H1 (cell line): ENCODE measurements around the gene IL36G. TPM values are rescaled to one million over a fixed set of nuclear protein-coding genes. Genes with fewer than 3 reads are reported as not detected.
"Not testable (repeated sequence)": the region's sequence is repeated elsewhere in the genome, so short reads cannot be mapped to it uniquely, and the experiment has no call there.

Experiments
- CTCF ChIA-PET: fragments of 300-600 bp; sonication (Branson Sonifier 250); formaldehyde crosslinking; loops from one replicate; lab custom pipeline; 2021; ENCODE audit not compliant: partially characterized antibody; lab: Charles Lee
- POLR2A ChIA-PET: fragments of 300-600 bp; sonication (Branson Sonifier 250); formaldehyde crosslinking; loops from one replicate; lab custom pipeline; 2021; ENCODE audit warnings: inconsistent platforms; ENCODE audit not compliant: partially characterized antibody; lab: Charles Lee
- DNase-seq, 2 experiments: peaks; one replicate each; pipeline versions ENCODE4 v3.0.0 to v3.0.0-alpha.2; 2010 to 2022; ENCODE audit warnings: low spot score in 2 of 2, low read depth in 1 of 2, mixed read lengths in 1 of 2
- FAIRE-seq: peaks from 2 replicates; lab custom pipeline; 2011; peaks lifted over from hg19 to GRCh38; lab: Jason Lieb, UNC
- H2AFZ ChIP-seq: 2 replicates; pipeline ENCODE4 v1.8.1; 2012; ENCODE audit warnings: low read length, inconsistent platforms
- H2AK5ac ChIP-seq: 2 replicates; pipeline ENCODE4 v1.6.1; 2013; ENCODE audit warnings: low read depth, low read length
- H2BK120ac ChIP-seq: replicated peaks from 2 replicates; pipeline ENCODE3; 2013; ENCODE audit warnings: low read depth, low read length, inconsistent platforms
- H2BK12ac ChIP-seq: 2 replicates; pipeline ENCODE4 v1.6.1; 2013; ENCODE audit warnings: low read depth, low read length
- H2BK15ac ChIP-seq: 2 replicates; pipeline ENCODE4 v1.6.1; 2013; ENCODE audit warnings: low read length
- H2BK20ac ChIP-seq: 2 replicates; pipeline ENCODE4 v1.6.1; 2013; ENCODE audit warnings: low read length
- H2BK5ac ChIP-seq: 2 replicates; pipeline ENCODE4 v1.6.1; 2013; ENCODE audit warnings: low read depth, low read length
- H3K14ac ChIP-seq: 2 replicates; pipeline ENCODE4 v1.6.1; 2013; ENCODE audit warnings: inconsistent platforms; ENCODE audit not compliant: insufficient read length
- H3K18ac ChIP-seq: 2 replicates; pipeline ENCODE4 v1.6.1; 2013; ENCODE audit warnings: low read length; ENCODE audit errors: extremely low read depth
- H3K23ac ChIP-seq: 2 replicates; pipeline ENCODE4 v1.6.1; 2013; ENCODE audit warnings: inconsistent platforms; ENCODE audit not compliant: insufficient read length
- H3K23me2 ChIP-seq: 2 replicates; pipeline ENCODE4 v1.6.1; 2013; ENCODE audit warnings: low read depth, low read length
- H3K27ac ChIP-seq: 2 replicates; pipeline ENCODE4 v1.6.1; 2011; ENCODE audit warnings: low read depth, low read length, inconsistent platforms
- H3K27me3 ChIP-seq, 4 experiments: replicated peaks in 1 of 4; 1 replicate in 1 of 4; 2 replicates in 3 of 4; pipeline versions ENCODE4 v1.6.1 to v1.8.1; 2011 to 2013; ENCODE audit warnings: low read length in 3 of 4, mild to moderate bottlenecking in 3 of 4, inconsistent platforms in 2 of 4, mixed read lengths in 2 of 4, moderate library complexity in 1 of 4; ENCODE audit not compliant: control insufficient read depth in 3 of 4, insufficient read depth in 3 of 4; ENCODE audit errors: extremely low read depth in 1 of 4
- H3K36me3 ChIP-seq, 4 experiments: 2 replicates each; pipeline versions ENCODE4 v1.6.1 to v1.8.1; 2011 to 2013; ENCODE audit warnings: mild to moderate bottlenecking in 4 of 4, low read length in 3 of 4, moderate library complexity in 2 of 4, control low read depth in 1 of 4, inconsistent platforms in 1 of 4; ENCODE audit not compliant: insufficient read depth in 4 of 4, control insufficient read depth in 2 of 4
- H3K4ac ChIP-seq: replicated peaks from 2 replicates; pipeline ENCODE3; 2013; ENCODE audit warnings: low read length, low read depth, mixed read lengths, inconsistent platforms; ENCODE audit not compliant: insufficient read length
- H3K4me1 ChIP-seq, 4 experiments: replicated peaks in 1 of 4; 1 replicate in 1 of 4; 2 replicates in 3 of 4; pipeline versions ENCODE4 v1.6.1 to v1.8.1; 2011 to 2013; ENCODE audit warnings: low read length in 3 of 4, inconsistent platforms in 2 of 4, mixed read lengths in 1 of 4; ENCODE audit not compliant: insufficient read depth in 4 of 4, control insufficient read depth in 3 of 4
- H3K4me2 ChIP-seq, 2 experiments: 2 replicates each; pipeline versions ENCODE4 v1.6.1 to v1.8.1; 2011 to 2013; ENCODE audit warnings: low read depth in 2 of 2, low read length in 2 of 2, control low read depth in 1 of 2, inconsistent platforms in 1 of 2, mild to moderate bottlenecking in 1 of 2; ENCODE audit not compliant: insufficient read depth in 1 of 2
- H3K4me3 ChIP-seq, 4 experiments: fragments of 200-600, 300-600 bp in 1 of 4; sonication (generic), shearing (Covaris generic), sonication (Bioruptor Twin) in 1 of 4; 2 replicates each; pipeline versions ENCODE4 v1.5.1 to v1.8.1; 2011 to 2016; ENCODE audit warnings: low read length in 4 of 4, low read depth in 3 of 4, control low read depth in 2 of 4, inconsistent platforms in 2 of 4, mild to moderate bottlenecking in 2 of 4, mixed read lengths in 1 of 4, moderate library complexity in 1 of 4; ENCODE audit not compliant: insufficient read depth in 2 of 4; ENCODE audit errors: extremely low read depth in 1 of 4
- H3K56ac ChIP-seq: replicated peaks from 2 replicates; pipeline ENCODE3; 2013; ENCODE audit warnings: low read depth, mild to moderate bottlenecking, mixed read lengths, low read length, inconsistent platforms; ENCODE audit not compliant: insufficient read length
- H3K79me1 ChIP-seq: 2 replicates; pipeline ENCODE4 v1.6.1; 2013; ENCODE audit warnings: low read depth, low read length, control low read depth
- H3K79me2 ChIP-seq, 2 experiments: 2 replicates each; pipeline versions ENCODE4 v1.6.1 to v1.8.1; 2012 to 2013; ENCODE audit warnings: low read length in 2 of 2, mild to moderate bottlenecking in 2 of 2, inconsistent platforms in 1 of 2; ENCODE audit not compliant: insufficient read depth in 2 of 2, control insufficient read depth in 1 of 2
- H3K9ac ChIP-seq, 4 experiments: replicated peaks in 1 of 4; 1 replicate in 1 of 4; 2 replicates in 3 of 4; pipeline versions ENCODE4 v1.6.1 to v1.8.1; 2011 to 2013; ENCODE audit warnings: low read depth in 3 of 4, low read length in 3 of 4, control low read depth in 2 of 4, mild to moderate bottlenecking in 2 of 4, moderate library complexity in 2 of 4, inconsistent platforms in 1 of 4; ENCODE audit errors: extremely low read depth in 1 of 4
- H3K9me3 ChIP-seq, 2 experiments: 2 replicates each; pipeline versions ENCODE4 v1.6.1 to v1.8.1; 2012 to 2013; ENCODE audit warnings: mild to moderate bottlenecking in 2 of 2, moderate library complexity in 2 of 2, control low read depth in 1 of 2, inconsistent platforms in 1 of 2, low read depth in 1 of 2, low read length in 1 of 2, mixed read lengths in 1 of 2; ENCODE audit not compliant: insufficient read depth in 2 of 2
- H4K20me1 ChIP-seq, 2 experiments: replicated peaks in 1 of 2; 2 replicates each; pipeline versions ENCODE3 to v1.8.1; 2011 to 2013; ENCODE audit warnings: inconsistent platforms in 2 of 2, low read length in 2 of 2, mild to moderate bottlenecking in 1 of 2; ENCODE audit not compliant: insufficient read depth in 2 of 2, control insufficient read depth in 1 of 2
- H4K5ac ChIP-seq: 2 replicates; pipeline ENCODE4 v1.6.1; 2013; ENCODE audit warnings: low read length, low read depth, mixed read lengths, inconsistent platforms; ENCODE audit not compliant: insufficient read length
- H4K8ac ChIP-seq: 2 replicates; pipeline ENCODE4 v1.8.0; 2013; ENCODE audit warnings: mild to moderate bottlenecking, moderate library complexity, low read length, inconsistent platforms; ENCODE audit not compliant: insufficient read depth; ENCODE audit errors: extremely low read depth
- H4K91ac ChIP-seq: replicated peaks from 2 replicates; pipeline ENCODE3; 2013; ENCODE audit warnings: low read length, mixed read lengths, inconsistent platforms; ENCODE audit not compliant: insufficient read length
- WGBS, 2 experiments: shearing (Covaris generic) in 1 of 2; methylation state at CpG; one replicate each; pipeline versions ENCODE4 v1.1.6 to v1.1.7; 2013 to 2015; ENCODE audit warnings: low lambda C conversion rate in 2 of 2, mixed read lengths in 2 of 2, inconsistent platforms in 1 of 2, low coverage in 1 of 2, missing lambda C conversion rate in 1 of 2; ENCODE audit not compliant: insufficient replicate concordance in 2 of 2, insufficient coverage in 1 of 2, insufficient read length in 1 of 2; ENCODE audit errors: extremely low coverage in 1 of 2, missing lambda C conversion rate in 1 of 2; 5-methylcytosine and 5-hydroxymethylcytosine counted together
- polyA plus RNA-seq, 7 experiments: library from polyadenylated mRNA; depleted of rRNA in 3 of 7; stranded (reverse) in 5 of 7; unstranded in 2 of 7; fragments of >200 nt in 5 of 7; fragments of 200-250 nt in 2 of 7; gene quantifications; 1 replicate in 5 of 7; 2 replicates in 1 of 7; 4 replicates in 1 of 7; pipeline versions ENCODE4 v1.2.1 to v1.2.3, GENCODE V29; 2011 to 2013; ENCODE audit warnings: missing spikeins in 2 of 7, mixed read lengths in 2 of 7
- total RNA-seq: library from RNA; stranded (reverse); fragmentation: NEBNext Ultra II Directional; extraction: Animal tissue kit (Norgen Biotek cat#: 25700); gene quantifications from 2 replicates; pipeline ENCODE4 v1.2.1, GENCODE V29; 2021

Gene IL36G
- total and polyA plus RNA-seq, 2 of the 8 experiments (the other 6 are each of a cell fraction or from before 2014, with no cell fraction given): 0.39 TPM; not detected in 1

GRCh38 chr2:112934117-112934516, 43.7 kb upstream of the IL36G start:
- CTCF ChIA-PET, H3K4me2 ChIP-seq, H3K9me3 ChIP-seq, FAIRE-seq, H2BK12ac ChIP-seq, H2BK15ac ChIP-seq, H2BK20ac ChIP-seq, H3K4me1 ChIP-seq, H3K36me3 ChIP-seq, H3K56ac ChIP-seq, H3K4ac ChIP-seq, H2BK5ac ChIP-seq, H3K27me3 ChIP-seq, H2AFZ ChIP-seq, H4K91ac ChIP-seq, H3K14ac ChIP-seq, H4K5ac ChIP-seq, DNase-seq, H3K23ac ChIP-seq, H2BK120ac ChIP-seq, H3K27ac ChIP-seq, H2AK5ac ChIP-seq, H3K9ac ChIP-seq, H4K20me1 ChIP-seq, H3K79me1 ChIP-seq, H3K4me3 ChIP-seq, H3K23me2 ChIP-seq, H3K18ac ChIP-seq, POLR2A ChIA-PET, H4K8ac ChIP-seq, H3K79me2 ChIP-seq: not testable (repeated sequence)
- WGBS, 2 experiments: 92% methylated on average over 2 of the region's 2 CpGs; no CpG with 5 or more reads in 1 of the 2 experiments
